Measurements from ENCODE around the gene ZZZ3. TPM values are rescaled to one million over a fixed set of nuclear protein-coding genes. Genes with fewer than 3 reads are reported as not detected.
"Not testable (repeated sequence)": the region's sequence is repeated elsewhere in the genome, so short reads cannot be mapped to it uniquely, and the experiment has no call there.

The ZZZ3 gene
- 77.2 TPM for total RNA-seq

DNA sequence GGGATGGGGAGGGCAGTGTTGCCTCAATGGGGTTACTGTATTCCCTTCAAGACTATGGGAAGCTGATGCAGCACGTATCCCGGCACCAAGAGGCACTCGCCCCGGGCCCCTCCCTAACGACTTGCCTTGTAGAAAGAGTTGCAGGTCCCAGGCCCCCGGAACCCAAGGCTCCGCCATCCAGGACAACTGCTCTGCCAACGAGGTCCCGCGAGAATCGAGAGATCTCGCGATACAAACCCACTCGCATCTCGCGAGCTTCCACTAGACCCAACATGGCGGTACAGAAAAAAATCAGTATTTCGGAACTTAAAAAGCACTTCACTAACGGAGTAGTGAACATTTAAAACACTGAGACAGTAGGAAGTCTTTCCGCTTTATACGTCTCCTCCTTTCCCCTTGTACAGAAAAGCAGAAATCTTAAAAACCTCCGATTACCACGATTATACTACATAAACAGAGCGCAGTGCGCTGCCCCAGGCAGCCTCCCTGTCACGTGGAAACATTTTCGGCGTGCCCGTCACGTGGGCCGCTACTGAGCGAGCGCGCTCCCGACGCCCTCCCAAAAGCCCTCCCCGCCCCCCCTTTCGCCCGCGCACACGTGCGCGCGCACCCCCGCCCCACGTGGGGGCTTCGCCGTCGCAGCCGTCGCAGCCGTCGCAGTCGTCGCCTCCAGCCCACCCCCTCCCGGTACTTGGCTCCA, at the start of gene ZZZ3:
ZZZ3 (minus strand) TSS at position 199 of the 700 bp plus-strand sequence. CDS start 49,304 bp downstream, outside the sequence.
- DNase-seq (ENCODE audit: low spot score), result peak; percentile 95

DNA sequence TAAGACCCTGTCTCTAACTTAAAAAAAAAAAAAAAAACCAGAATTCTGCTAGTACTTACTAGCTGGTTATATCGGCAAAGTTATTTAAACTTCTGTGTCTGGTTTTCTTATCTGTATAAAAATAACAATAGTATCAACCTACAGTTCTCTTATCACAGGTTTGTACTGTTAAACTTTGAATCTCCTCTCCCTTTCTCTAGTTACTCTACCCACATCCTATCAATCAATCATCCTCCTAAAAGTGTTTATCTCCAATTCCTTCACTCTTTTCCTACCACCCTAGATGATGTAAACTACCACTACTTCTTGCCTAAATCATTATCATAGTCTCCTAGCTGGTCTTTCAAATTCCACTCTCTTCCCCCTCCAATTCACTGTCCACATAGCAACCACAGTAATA, 49.6 kb upstream of the ZZZ3 start:
- DNase-seq (ENCODE audit: low spot score), result no peak

GRCh38 chr1:77725706-77726105, 43.2 kb upstream of the ZZZ3 start:
- DNase-seq (ENCODE audit: low spot score), result no peak

GRCh38 chr1:77718181-77718580, 35.7 kb upstream of the ZZZ3 start:
- DNase-seq (ENCODE audit: low spot score), result no peak

DNA sequence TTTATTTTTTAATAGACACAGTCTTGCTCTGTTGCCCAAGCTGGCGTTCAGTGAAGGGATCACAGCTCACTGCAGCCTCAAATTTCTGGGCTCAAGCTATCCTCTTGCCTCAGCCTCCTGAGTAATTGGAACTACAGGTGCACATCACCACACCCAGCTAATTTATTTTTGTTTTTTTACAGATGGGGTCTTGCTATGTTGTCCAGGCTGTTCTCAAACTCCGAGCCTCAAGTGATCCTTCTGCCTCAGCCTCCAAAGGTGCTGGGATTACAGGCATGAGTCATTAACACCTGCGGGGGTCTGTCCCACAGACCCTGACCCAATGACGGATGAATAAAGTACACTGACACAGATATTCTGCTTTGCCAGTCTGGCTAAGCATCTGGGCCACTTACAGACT, 33.6 kb upstream of the ZZZ3 start:
- DNase-seq (ENCODE audit: low spot score), result no peak

GRCh38 chr1:77709727-77710126, 27.3 kb upstream of the ZZZ3 start:
- no peak for DNase-seq (ENCODE audit: low spot score)

DNA sequence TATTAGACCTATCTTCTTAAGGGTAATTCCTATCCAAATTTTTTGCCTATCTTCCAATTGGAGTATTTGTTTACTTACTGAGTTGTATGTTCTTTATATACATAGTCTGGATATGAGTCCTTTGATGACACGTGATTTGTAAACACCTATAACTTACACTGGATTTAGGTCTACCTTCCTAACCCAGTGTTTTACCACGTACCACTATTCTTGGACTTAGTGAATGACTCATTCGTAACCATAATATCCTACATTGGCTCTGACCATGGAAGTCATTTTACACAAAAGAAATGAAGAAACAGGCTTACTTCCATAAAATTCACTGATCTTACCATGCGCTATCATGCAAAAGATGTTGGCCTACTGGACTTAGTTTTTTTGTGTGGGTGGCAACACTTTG, 23.9 kb upstream of the ZZZ3 start:
- no peak for DNase-seq (ENCODE audit: low spot score)

GRCh38 chr1:77704736-77705135, 22.3 kb upstream of the ZZZ3 start:
- no peak for DNase-seq (ENCODE audit: low spot score)

DNA sequence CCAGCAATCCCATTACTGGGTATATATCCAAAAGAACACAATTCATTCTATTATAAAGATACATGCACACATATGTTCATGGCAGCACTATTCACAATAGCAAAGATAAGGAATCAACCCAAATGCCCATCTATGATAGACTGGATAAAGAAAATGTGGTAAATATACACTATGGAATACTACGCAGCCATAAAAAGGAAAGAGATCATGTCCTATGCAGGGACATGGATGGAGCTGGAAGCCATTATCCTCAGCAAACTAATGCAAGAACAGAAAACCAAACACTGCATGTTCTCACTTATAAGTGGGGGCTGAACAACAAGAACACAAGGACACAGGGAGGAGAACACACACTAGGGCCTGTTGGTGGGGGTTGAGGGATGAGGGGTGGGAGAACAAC, 17.2 kb upstream of the ZZZ3 start:
- not testable (repeated sequence) for DNase-seq (ENCODE audit: low spot score)

GRCh38 chr1:77697441-77697840, 15.0 kb upstream of the ZZZ3 start:
- DNase-seq (ENCODE audit: low spot score), result no peak

DNA sequence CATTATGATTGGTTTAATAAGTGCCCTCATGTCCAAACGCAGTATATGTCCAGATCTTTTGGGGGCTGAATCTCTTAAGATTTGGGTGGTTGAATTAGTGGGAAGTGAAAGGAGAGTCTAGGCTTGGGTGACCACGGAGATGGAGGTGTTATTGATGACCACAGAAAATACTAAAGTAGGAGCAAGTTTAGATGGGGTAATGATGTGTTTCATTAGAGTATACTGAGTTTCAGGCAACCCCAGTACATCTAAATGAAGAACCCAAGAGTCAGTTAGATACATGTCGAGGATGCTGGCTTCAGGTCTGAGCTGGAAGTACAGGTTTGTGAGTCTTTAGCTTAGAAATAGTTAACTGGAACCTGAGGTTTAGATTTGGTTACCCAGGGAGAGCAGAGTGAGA, 6.5 kb upstream of the ZZZ3 start:
- no peak for DNase-seq (ENCODE audit: low spot score)

- no peak for DNase-seq (ENCODE audit: low spot score)
Observed at GRCh38 chr1:77687519-77687906, 5.1 kb upstream of the ZZZ3 start.

- no peak for DNase-seq (ENCODE audit: low spot score)
Observed at GRCh38 chr1:77686796-77687518, 4.5 kb upstream of the ZZZ3 start.

- DNase-seq (ENCODE audit: low spot score), result peak; percentile 94
Observed at GRCh38 chr1:77683160-77684148, 996 bp upstream of the ZZZ3 start.

GRCh38 chr1:77680173-77680572, 2.3 kb downstream of the ZZZ3 start:
- no peak for DNase-seq (ENCODE audit: low spot score)

DNA sequence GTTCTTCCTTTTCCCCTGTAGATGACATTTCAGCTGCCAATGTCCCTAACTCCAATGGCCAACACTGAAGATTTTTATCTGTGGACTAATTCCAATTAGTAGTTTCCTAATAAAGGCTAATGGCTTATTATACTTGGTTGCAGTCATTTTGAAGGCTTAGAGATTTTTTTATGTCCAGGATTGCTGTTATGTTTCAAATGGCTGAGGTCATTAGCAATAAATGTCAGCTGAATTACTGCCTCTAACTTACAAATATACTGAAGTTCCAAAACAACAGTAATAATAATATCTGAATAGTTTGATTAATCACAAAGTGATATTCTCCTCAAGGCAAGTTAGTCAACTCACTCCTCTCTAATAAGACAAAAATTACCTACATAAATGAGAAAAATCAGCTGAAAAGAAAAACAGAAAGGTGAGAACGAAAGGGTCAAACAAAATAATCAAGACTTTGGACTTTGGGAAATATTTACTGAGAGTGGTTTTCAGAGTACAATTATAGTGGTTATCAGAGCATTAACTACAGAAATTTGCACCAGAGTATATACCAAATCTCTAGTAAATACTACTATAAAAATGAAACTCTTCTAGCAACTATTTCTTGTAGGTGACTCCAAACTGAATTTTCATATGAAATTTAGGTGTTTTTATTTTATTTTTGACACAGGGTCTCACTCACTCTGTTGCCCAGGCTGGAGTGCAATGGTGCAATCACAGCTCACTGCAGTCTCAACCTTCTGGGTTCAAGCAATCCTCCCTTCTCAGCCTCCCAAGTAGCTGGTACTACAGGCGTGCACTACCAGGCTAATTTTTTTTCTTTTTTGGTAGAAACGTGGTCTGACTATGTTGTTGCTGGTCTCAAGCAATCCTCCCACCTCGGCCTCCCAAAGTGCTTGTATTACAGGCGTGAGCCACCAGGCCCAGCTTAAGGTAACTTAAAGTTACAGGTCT, 3.5 kb downstream of the ZZZ3 start:
- no peak for DNase-seq (ENCODE audit: low spot score)

DNA sequence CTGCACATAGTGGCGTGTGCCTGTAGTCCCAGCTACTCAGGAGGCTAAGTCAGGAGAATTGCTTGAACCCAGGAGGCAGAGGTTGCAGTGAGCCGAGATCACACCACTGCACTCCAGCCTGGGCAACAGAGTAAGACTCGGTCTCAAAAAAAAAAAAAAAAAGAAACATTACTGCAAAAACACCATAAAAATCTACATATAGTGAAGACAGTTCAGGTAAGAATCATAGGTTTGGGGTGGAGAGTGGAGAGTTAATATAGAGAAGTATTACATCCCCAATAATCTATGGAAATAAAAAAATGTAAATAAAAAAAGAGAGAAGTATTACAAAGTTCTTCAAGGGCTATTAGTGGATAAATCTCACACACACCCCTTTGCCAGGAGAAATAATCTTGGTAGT, 7.7 kb downstream of the ZZZ3 start:
- not testable (repeated sequence) for DNase-seq (ENCODE audit: low spot score)

DNA sequence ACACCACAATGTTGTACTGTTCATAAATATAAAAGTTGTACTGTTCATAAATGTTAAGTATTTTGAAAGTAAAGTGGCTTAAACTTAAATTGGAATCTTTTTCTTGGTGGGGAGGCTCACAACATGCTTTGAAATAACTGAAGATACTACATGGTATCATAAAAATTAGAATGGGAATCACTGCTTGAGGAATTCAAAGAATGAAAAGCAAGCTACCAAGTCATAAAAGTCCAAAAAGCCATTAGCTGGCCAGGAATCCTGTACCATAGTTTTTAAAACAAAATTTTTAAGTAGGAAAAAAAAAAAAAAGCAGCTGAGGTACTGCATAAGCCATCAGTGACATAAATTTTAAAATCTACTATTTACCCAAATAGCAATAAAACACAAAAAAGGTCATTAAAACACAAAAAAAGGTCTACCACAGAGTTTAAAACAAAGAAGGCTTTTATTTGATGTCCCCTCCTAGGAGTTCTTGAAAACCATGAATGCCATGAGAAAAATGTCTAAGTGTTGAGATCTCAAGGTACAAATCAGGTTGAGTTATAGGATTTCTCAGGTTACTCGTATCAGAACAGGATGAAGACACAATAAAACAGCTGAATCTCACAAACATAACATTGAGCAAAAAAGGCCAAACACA, 8.6 kb downstream of the ZZZ3 start:
- no peak for DNase-seq (ENCODE audit: low spot score)

GRCh38 chr1:77673030-77673429, 9.4 kb downstream of the ZZZ3 start:
- no peak for DNase-seq (ENCODE audit: low spot score)

GRCh38 chr1:77672374-77672773, 10.1 kb downstream of the ZZZ3 start:
- no peak for DNase-seq (ENCODE audit: low spot score)

- no peak for DNase-seq (ENCODE audit: low spot score)
Observed at GRCh38 chr1:77671836-77672235, 10.6 kb downstream of the ZZZ3 start.

All from ureter (tissue), 1 donor.